ENCODE results near the gene HSPA2. TPM values are rescaled to one million over a fixed set of nuclear protein-coding genes. Genes with fewer than 3 reads are reported as not detected.
"Not testable (repeated sequence)": the region's sequence is repeated elsewhere in the genome, so short reads cannot be mapped to it uniquely, and the experiment has no call there.

The HSPA2 gene
- polyA plus RNA-seq, 1 donor from 2014 or later: 0.25 TPM

- Histone ChIP-seq H3K9me3 (ENCODE audit: low read length) (no peaks in the 10 kb centered on the region), H3K4me3 (ENCODE audit: low read length) (no peak overlapping the region), H3K79me2 (replicated peaks; ENCODE audit: insufficient read depth, low read length) (peaks cover 48% of the 10 kb centered on the region), H3F3A (ENCODE audit: insufficient read depth, low read length, poor library complexity, severe bottlenecking) (no peaks in the 10 kb centered on the region), H3K27ac (ENCODE audit: low read length) (no peak overlapping the region), H3K9me2 (ENCODE audit: insufficient read depth, low read length) (no peaks in the 10 kb centered on the region), H3K9ac (ENCODE audit: low read length) (no peak overlapping the region), H3K4me2 (ENCODE audit: low read length) (no peak overlapping the region), H3K36me3 (ENCODE audit: insufficient read depth, low read length) (no peaks in the 10 kb centered on the region), H3K27me3 (ENCODE audit: insufficient read depth, low read depth, low read length) (no peaks in the 10 kb centered on the region), H2AFZ (ENCODE audit: low read depth, low read length) (no peak overlapping the region), H4K20me1 (ENCODE audit: insufficient read depth) (no peaks in the 10 kb centered on the region)
- TF ChIP-seq EP300 (conservative IDR thresholded peaks at IDR 0.05; ENCODE audit: poor library complexity, severe bottlenecking) (no peak), REST (IDR thresholded peaks at IDR 0.05; ENCODE audit: borderline replicate concordance) (no peak), SMC3 (conservative IDR thresholded peaks at IDR 0.05; ENCODE audit: poor library complexity) (no peak), MXI1 (conservative IDR thresholded peaks at IDR 0.05; ENCODE audit: poor library complexity, severe bottlenecking) (no peak), RAD21 (conservative IDR thresholded peaks at IDR 0.05) (no peak), EZH2 (IDR thresholded peaks at IDR 0.05; ENCODE audit: borderline replicate concordance, insufficient read depth, low read length, poor library complexity, severe bottlenecking) (no peak), TAF1 (IDR thresholded peaks at IDR 0.05; ENCODE audit: low read depth) (no peak)
Measured at GRCh38 chr14:64515053-64515452, 25.5 kb upstream of the HSPA2 start.

GRCh38 chr14:64516969-64517368 is 23.6 kb upstream of the HSPA2 start:
- H3K4me2 ChIP-seq (ENCODE audit: low read length): no peak overlapping the region
- peaks cover 31% of the 10 kb centered on the region for H3K79me2 ChIP-seq (replicated peaks; ENCODE audit: insufficient read depth, low read length)
- TF ChIP-seq RAD21 (conservative IDR thresholded peaks at IDR 0.05) (no peak), TAF1 (IDR thresholded peaks at IDR 0.05; ENCODE audit: low read depth) (no peak), SMC3 (conservative IDR thresholded peaks at IDR 0.05; ENCODE audit: poor library complexity) (no peak), POLR2AphosphoS5 (IDR thresholded peaks at IDR 0.05) (no peak), EP300 (conservative IDR thresholded peaks at IDR 0.05; ENCODE audit: poor library complexity, severe bottlenecking) (no peak), CTCF (IDR thresholded peaks at IDR 0.05; ENCODE audit: poor library complexity, severe bottlenecking) (no peak), REST (IDR thresholded peaks at IDR 0.05; ENCODE audit: borderline replicate concordance) (no peak), EZH2 (IDR thresholded peaks at IDR 0.05; ENCODE audit: borderline replicate concordance, insufficient read depth, low read length, poor library complexity, severe bottlenecking) (no peak)
- H3K9me2 ChIP-seq (ENCODE audit: insufficient read depth, low read length): no peaks in the 10 kb centered on the region
- H3K4me3 ChIP-seq (ENCODE audit: low read length): no peak overlapping the region
- H3K9ac ChIP-seq (ENCODE audit: low read length): no peak overlapping the region
- H2AFZ ChIP-seq (ENCODE audit: low read depth, low read length): no peak overlapping the region
- no peaks in the 10 kb centered on the region for H4K20me1 ChIP-seq (ENCODE audit: insufficient read depth)
- no peaks in the 10 kb centered on the region for H3K9me3 ChIP-seq (ENCODE audit: low read length)
- H3K27me3 ChIP-seq (ENCODE audit: insufficient read depth, low read depth, low read length): no peaks in the 10 kb centered on the region
- no peak overlapping the region for H3K27ac ChIP-seq (ENCODE audit: low read length)
- no peaks in the 10 kb centered on the region for H3F3A ChIP-seq (ENCODE audit: insufficient read depth, low read length, poor library complexity, severe bottlenecking)
- no peaks in the 10 kb centered on the region for H3K36me3 ChIP-seq (ENCODE audit: insufficient read depth, low read length)

- H3K27me3 ChIP-seq (ENCODE audit: insufficient read depth, low read depth, low read length); H3K9ac ChIP-seq (ENCODE audit: low read length); H3K9me3 ChIP-seq (ENCODE audit: low read length); H2AFZ ChIP-seq (ENCODE audit: low read depth, low read length); H3K4me2 ChIP-seq (ENCODE audit: low read length); H3K4me3 ChIP-seq (ENCODE audit: low read length); H3F3A ChIP-seq (ENCODE audit: insufficient read depth, low read length, poor library complexity, severe bottlenecking); H3K9me2 ChIP-seq (ENCODE audit: insufficient read depth, low read length); H4K20me1 ChIP-seq (ENCODE audit: insufficient read depth); H3K36me3 ChIP-seq (ENCODE audit: insufficient read depth, low read length); H3K27ac ChIP-seq (ENCODE audit: low read length): not testable (repeated sequence)
- peaks cover 24% of the 10 kb centered on the region for H3K79me2 ChIP-seq (replicated peaks; ENCODE audit: insufficient read depth, low read length)
Measured at GRCh38 chr14:64517667-64518066, 22.9 kb upstream of the HSPA2 start.
